NCI-H510A treated with DMSO at 0.1 percent for 48 hours (cell line): ENCODE measurements around the gene GNG7.
"Not testable (repeated sequence)": the region's sequence is repeated elsewhere in the genome, so short reads cannot be mapped to it uniquely, and the experiment has no call there.

Source experiments
- DNase-seq: peaks from one replicate; lab custom pipeline; 2025; lab: John Stamatoyannopoulos, UW

GNG7 gene

GRCh38 chr19:2641332-2641698 is 61.2 kb downstream of the GNG7 start:
- DNase-seq: no peak

GRCh38 chr19:2640563-2641331 is 61.7 kb downstream of the GNG7 start:
- no peak for DNase-seq

GRCh38 chr19:2639999-2640398 is 62.5 kb downstream of the GNG7 start:
- DNase-seq: no peak

- DNase-seq: no peak
Observed at GRCh38 chr19:2638417-2638940, 64.0 kb downstream of the GNG7 start.

- no peak for DNase-seq
Observed at GRCh38 chr19:2636897-2637683, 65.4 kb downstream of the GNG7 start.

GRCh38 chr19:2636141-2636896 is 66.2 kb downstream of the GNG7 start:
- no peak for DNase-seq

- no peak for DNase-seq
Observed at GRCh38 chr19:2634960-2635359, 67.5 kb downstream of the GNG7 start.

GRCh38 chr19:2634228-2634951 is 68.1 kb downstream of the GNG7 start:
- DNase-seq: no peak

- no peak for DNase-seq
Observed at GRCh38 chr19:2633693-2634075, 68.8 kb downstream of the GNG7 start.

- no peak for DNase-seq
Observed at GRCh38 chr19:2631213-2631821, 71.2 kb downstream of the GNG7 start.

- no peak for DNase-seq
Observed at GRCh38 chr19:2630352-2631001, 72.0 kb downstream of the GNG7 start.

GRCh38 chr19:2629491-2630351 is 72.8 kb downstream of the GNG7 start:
- no peak for DNase-seq

GRCh38 chr19:2628597-2628996 is 73.9 kb downstream of the GNG7 start:
- no peak for DNase-seq

GRCh38 chr19:2627855-2628254 is 74.6 kb downstream of the GNG7 start:
- DNase-seq: no peak

- DNase-seq: no peak
Observed at GRCh38 chr19:2627319-2627829, 75.1 kb downstream of the GNG7 start.

- no peak for DNase-seq
Observed at GRCh38 chr19:2625434-2625833, 77.1 kb downstream of the GNG7 start.

GRCh38 chr19:2624537-2625091 is 77.9 kb downstream of the GNG7 start:
- DNase-seq: no peak

GRCh38 chr19:2623798-2624197 is 78.7 kb downstream of the GNG7 start:
- no peak for DNase-seq

- not testable (repeated sequence) for DNase-seq
Observed at GRCh38 chr19:2622371-2622961, 80.0 kb downstream of the GNG7 start.
